Measurements from ENCODE around the gene ADAMTS2.

DNA sequence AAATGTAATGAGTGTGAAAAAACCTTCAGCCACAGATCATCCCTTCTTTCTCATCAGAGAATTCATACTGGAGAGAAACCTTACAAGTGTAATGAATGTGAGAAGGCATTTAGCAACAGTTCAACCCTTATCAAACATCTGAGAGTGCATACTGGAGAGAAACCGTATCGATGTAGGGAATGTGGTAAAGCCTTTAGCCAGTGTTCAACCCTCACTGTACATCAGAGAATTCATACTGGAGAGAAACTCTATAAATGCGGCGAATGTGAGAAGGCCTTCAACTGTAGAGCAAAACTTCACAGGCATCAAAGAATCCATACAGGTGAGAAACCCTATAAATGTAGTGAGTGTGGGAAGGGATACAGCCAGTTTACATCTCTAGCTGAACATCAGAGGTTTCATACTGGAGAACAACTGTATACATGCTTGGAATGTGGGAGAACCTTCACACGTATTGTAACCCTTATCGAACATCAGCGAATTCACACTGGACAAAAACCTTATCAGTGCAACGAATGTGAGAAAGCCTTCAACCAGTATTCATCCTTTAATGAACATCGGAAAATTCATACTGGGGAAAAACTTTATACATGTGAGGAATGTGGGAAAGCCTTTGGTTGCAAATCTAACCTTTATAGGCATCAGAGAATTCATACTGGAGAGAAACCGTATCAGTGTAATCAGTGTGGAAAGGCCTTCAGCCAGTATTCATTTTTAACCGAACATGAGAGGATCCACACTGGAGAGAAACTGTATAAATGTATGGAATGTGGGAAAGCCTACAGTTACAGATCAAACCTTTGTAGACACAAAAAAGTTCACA lies 265.9 kb downstream of the ADAMTS2 start:
- TF ChIP-seq, protein P1, sequence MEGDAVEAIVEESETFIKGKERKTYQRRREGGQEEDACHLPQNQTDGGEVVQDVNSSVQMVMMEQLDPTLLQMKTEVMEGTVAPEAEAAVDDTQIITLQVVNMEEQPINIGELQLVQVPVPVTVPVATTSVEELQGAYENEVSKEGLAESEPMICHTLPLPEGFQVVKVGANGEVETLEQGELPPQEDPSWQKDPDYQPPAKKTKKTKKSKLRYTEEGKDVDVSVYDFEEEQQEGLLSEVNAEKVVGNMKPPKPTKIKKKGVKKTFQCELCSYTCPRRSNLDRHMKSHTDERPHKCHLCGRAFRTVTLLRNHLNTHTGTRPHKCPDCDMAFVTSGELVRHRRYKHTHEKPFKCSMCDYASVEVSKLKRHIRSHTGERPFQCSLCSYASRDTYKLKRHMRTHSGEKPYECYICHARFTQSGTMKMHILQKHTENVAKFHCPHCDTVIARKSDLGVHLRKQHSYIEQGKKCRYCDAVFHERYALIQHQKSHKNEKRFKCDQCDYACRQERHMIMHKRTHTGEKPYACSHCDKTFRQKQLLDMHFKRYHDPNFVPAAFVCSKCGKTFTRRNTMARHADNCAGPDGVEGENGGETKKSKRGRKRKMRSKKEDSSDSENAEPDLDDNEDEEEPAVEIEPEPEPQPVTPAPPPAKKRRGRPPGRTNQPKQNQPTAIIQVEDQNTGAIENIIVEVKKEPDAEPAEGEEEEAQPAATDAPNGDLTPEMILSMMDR (IDR thresholded peaks at IDR 0.05) = no peak
- TF ChIP-seq POLR2A (IDR thresholded peaks at IDR 0.05) = no peak
